A549 (cell line): ENCODE results near the gene TLK1. TPM values are rescaled to one million over a fixed set of nuclear protein-coding genes. Genes with fewer than 3 reads are reported as not detected.

Experiments used
- ATAC-seq, 2 experiments: fragments of 200-7000 bp in 1 of 2; fragments of >200 bp in 1 of 2; cut with Nextera tagmentation in 1 of 2; cut with Tn5 transposase in 1 of 2; 3 replicates each; pipeline versions ENCODE4 v1.8.0 to v1.9.1; 2018 to 2020; ENCODE audit warnings: mild to moderate bottlenecking in 1 of 2, moderate library complexity in 1 of 2
- CTCF ChIA-PET: fragments of 300-600 bp; sonication (Branson Sonifier 250); formaldehyde crosslinking; extraction: SDS; loops from one replicate; lab custom pipeline; 2021; ENCODE audit warnings: antibody characterized with exemption, inconsistent platforms; lab: Yijun Ruan, JAX
- POLR2A ChIA-PET: fragments of 350-600 bp; formaldehyde crosslinking; extraction: SDS; loops from one replicate; lab custom pipeline; 2021; ENCODE audit warnings: antibody characterized with exemption, inconsistent platforms; lab: Yijun Ruan, JAX
- DNase-seq, 2 experiments: peaks; one replicate each; pipeline versions ENCODE4 v3.0.0 to v3.0.0-alpha.2; 2011 to 2016; ENCODE audit warnings: low read depth in 1 of 2, low spot score in 1 of 2
- FAIRE-seq: peaks from 2 replicates; lab custom pipeline; 2011; peaks lifted over from hg19 to GRCh38; lab: Jason Lieb, UNC
- H3K27ac ChIP-seq, 2 experiments: fragments of >200 bp; sonication (Bioruptor Twin); formaldehyde crosslinking; 3 replicates each; pipeline ENCODE4 v1.5.1; 2016 to 2017
- H3K4me1 ChIP-seq: fragments of >200 bp; sonication (Bioruptor Twin); formaldehyde crosslinking; 3 replicates; pipeline ENCODE4 v1.6.1; 2016
- H3K4me2 ChIP-seq: fragments of >200 bp; sonication (Bioruptor Twin); formaldehyde crosslinking; 3 replicates; pipeline ENCODE4 v1.6.1; 2016
- H3K4me3 ChIP-seq: fragments of >200 bp; sonication (Bioruptor Twin); formaldehyde crosslinking; 3 replicates; pipeline ENCODE4 v1.5.1; 2016
- H3K9me3 ChIP-seq: fragments of >200 bp; sonication (Bioruptor Twin); formaldehyde crosslinking; 3 replicates; pipeline ENCODE4 v1.6.1; 2016
- BHLHE40 ChIP-seq: IDR thresholded peaks from 2 replicates; pipeline ENCODE4 v1.6.1; 2012; ENCODE audit warnings: low read depth, low read length, inconsistent platforms
- ESRRA ChIP-seq: fragments of 150-350 bp; IDR thresholded peaks from 2 replicates; pipeline ENCODE4 v1.6.1; 2014; ENCODE audit warnings: mild to moderate bottlenecking, low read length, borderline replicate concordance
- HOXB13 ChIP-seq: fragments of 250-450 bp; sonication (Bioruptor Pico); IDR thresholded peaks from 2 replicates; pipeline ENCODE4 v1.5.0; 2020; ENCODE audit warnings: low read depth, mild to moderate bottlenecking, moderate library complexity
- JUN ChIP-seq, 2 experiments: fragments of >200 bp; sonication (Bioruptor Twin); formaldehyde crosslinking; IDR thresholded peaks; 2 replicates in 1 of 2; 3 replicates in 1 of 2; pipeline ENCODE4 v1.6.1; 2016 to 2017
- KDM1A ChIP-seq: fragments of 200-600 bp; sonication (generic); IDR thresholded peaks from 2 replicates; pipeline ENCODE4 v1.6.1; 2016; ENCODE audit warnings: low read depth, mild to moderate bottlenecking
- KDM5A ChIP-seq: fragments of 200-600 bp; sonication (generic); IDR thresholded peaks from 2 replicates; pipeline ENCODE4 v1.6.1; 2016; ENCODE audit warnings: antibody characterized with exemption, mild to moderate bottlenecking
- MAZ ChIP-seq: fragments of 150-350 bp; IDR thresholded peaks from 2 replicates; pipeline ENCODE4 v1.6.1; 2014; ENCODE audit warnings: antibody characterized with exemption, low read depth, low read length, borderline replicate concordance
- MYC ChIP-seq: IDR thresholded peaks from 2 replicates; pipeline ENCODE4 v1.6.1; 2012; ENCODE audit warnings: mild to moderate bottlenecking, inconsistent platforms, low read length, improper control_type of control experiment, borderline replicate concordance
- NR3C1 ChIP-seq: fragments of >200 bp; sonication (Bioruptor Twin); formaldehyde crosslinking; IDR thresholded peaks from 3 replicates; pipeline ENCODE4 v1.6.1; 2017
- PHF8 ChIP-seq: fragments of 200-600 bp; sonication (generic); IDR thresholded peaks from 2 replicates; pipeline ENCODE4 v1.6.1; 2016; ENCODE audit warnings: low read depth, mild to moderate bottlenecking, antibody characterized with exemption, moderate library complexity, borderline replicate concordance
- POLR2AphosphoS2 ChIP-seq: conservative IDR thresholded peaks from 2 replicates; pipeline ENCODE4 v1.6.1; 2012; ENCODE audit warnings: low read length, improper control_type of control experiment, inconsistent platforms
- RAD21 ChIP-seq, 2 experiments: fragments of >200 bp in 1 of 2; sonication (Bioruptor Twin) in 1 of 2; formaldehyde crosslinking in 1 of 2; IDR thresholded peaks in 1 of 2; conservative IDR thresholded peaks in 1 of 2; 2 replicates in 1 of 2; 3 replicates in 1 of 2; pipeline ENCODE4 v1.6.1; 2012 to 2018; ENCODE audit warnings: inconsistent platforms in 1 of 2
- RARB ChIP-seq: fragments of 250-450 bp; sonication (Bioruptor Pico); IDR thresholded peaks from 2 replicates; pipeline ENCODE4 v1.8.0; 2021; ENCODE audit warnings: mild to moderate bottlenecking, moderate library complexity
- RNF2 ChIP-seq: fragments of 200-600 bp; sonication (generic); IDR thresholded peaks from 2 replicates; pipeline ENCODE4 v1.6.1; 2016; ENCODE audit warnings: low read depth, mild to moderate bottlenecking, antibody characterized with exemption, moderate library complexity, borderline replicate concordance
- SREBF2 ChIP-seq: fragments of 450-650 bp; IDR thresholded peaks from 2 replicates; pipeline ENCODE4 v1.6.1; 2014; ENCODE audit warnings: mild to moderate bottlenecking, moderate library complexity
- TFCP2L1 ChIP-seq: fragments of 250-450 bp; sonication (Bioruptor Pico); IDR thresholded peaks from 2 replicates; pipeline ENCODE4 v1.5.0; 2021; ENCODE audit warnings: mild to moderate bottlenecking
- TP53 ChIP-seq: fragments of 250-450 bp; sonication (Bioruptor Pico); IDR thresholded peaks from 2 replicates; pipeline ENCODE4 v1.5.0; 2021; ENCODE audit warnings: mild to moderate bottlenecking, moderate library complexity
- ZSCAN20 ChIP-seq: fragments of 250-450 bp; sonication (Bioruptor Pico); IDR thresholded peaks from 2 replicates; pipeline ENCODE4 v1.8.0; 2022; ENCODE audit warnings: mild to moderate bottlenecking, moderate library complexity
- WGBS: methylation state at CpG from one replicate; pipeline ENCODE4 v1.1.6; 2017; ENCODE audit errors: missing lambda C conversion rate; 5-methylcytosine and 5-hydroxymethylcytosine counted together
- polyA plus RNA-seq, 4 experiments: library from polyadenylated mRNA; depleted of rRNA in 3 of 4; stranded (reverse); fragments of >200 nt; fragmentation: RNase III in 1 of 4; extraction: RNeasy Plus Mini Kit Qiagen cat#74134 plus additional on column Dnase treatment in 1 of 4; gene quantifications; 2 replicates in 3 of 4; 3 replicates in 1 of 4; pipeline ENCODE4 v1.2.3, GENCODE V29; 2011 to 2017
- TF ChIP-seq, protein P1 (sequence below): fragments of 250-450 bp; sonication (Bioruptor Pico); IDR thresholded peaks from 2 replicates; pipeline ENCODE4 v1.5.0; 2021; ENCODE audit warnings: mild to moderate bottlenecking, moderate library complexity, borderline replicate concordance
- TF ChIP-seq, protein P2 (sequence below): fragments of 150-350 bp; IDR thresholded peaks from 2 replicates; pipeline ENCODE4 v1.6.1; 2014; ENCODE audit warnings: low read depth, mild to moderate bottlenecking, low read length
- TF ChIP-seq, protein P3 (sequence below): fragments of 250-450 bp; sonication (Bioruptor Pico); IDR thresholded peaks from 2 replicates; pipeline ENCODE4 v1.5.0; 2020; ENCODE audit warnings: low read depth, mild to moderate bottlenecking, moderate library complexity

The TLK1 gene
- polyA plus RNA-seq, 2 of the 4 experiments (the other 2 are of a cell fraction) = 16.9 to 28.9 TPM

DNA sequence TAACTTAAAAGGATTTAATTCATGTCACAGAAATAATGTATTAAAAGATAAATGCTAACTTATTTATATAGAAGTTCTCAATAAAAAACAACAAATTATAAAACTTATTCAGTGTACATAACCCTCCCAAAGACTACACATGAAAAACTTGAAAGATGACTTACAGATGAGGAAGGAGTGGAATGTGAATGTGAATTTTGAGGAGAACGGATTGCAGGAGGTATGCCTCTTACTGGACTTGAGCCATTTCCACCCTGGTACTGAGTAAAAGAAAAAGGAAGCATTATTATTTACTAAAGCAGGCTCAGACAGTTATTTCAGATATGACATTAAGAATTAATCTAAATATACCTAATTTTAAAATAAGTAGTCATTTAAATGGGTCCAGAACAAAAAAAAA is 104.4 kb downstream of the TLK1 start:
- FAIRE-seq (no peak), ATAC-seq (no peak), DNase-seq (no peak)
- no peak overlapping the region for H3K4me2 ChIP-seq
- POLR2A ChIA-PET = no interaction called here
- 77% methylated on average over 1 of the region's 1 CpG for WGBS
- TF ChIP-seq, protein P1, sequence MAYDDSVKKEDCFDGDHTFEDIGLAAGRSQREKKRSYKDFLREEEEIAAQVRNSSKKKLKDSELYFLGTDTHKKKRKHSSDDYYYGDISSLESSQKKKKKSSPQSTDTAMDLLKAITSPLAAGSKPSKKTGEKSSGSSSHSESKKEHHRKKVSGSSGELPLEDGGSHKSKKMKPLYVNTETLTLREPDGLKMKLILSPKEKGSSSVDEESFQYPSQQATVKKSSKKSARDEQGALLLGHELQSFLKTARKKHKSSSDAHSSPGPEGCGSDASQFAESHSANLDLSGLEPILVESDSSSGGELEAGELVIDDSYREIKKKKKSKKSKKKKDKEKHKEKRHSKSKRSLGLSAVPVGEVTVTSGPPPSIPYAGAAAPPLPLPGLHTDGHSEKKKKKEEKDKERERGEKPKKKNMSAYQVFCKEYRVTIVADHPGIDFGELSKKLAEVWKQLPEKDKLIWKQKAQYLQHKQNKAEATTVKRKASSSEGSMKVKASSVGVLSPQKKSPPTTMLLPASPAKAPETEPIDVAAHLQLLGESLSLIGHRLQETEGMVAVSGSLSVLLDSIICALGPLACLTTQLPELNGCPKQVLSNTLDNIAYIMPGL (CRISPR knock-in tag) = no peak
- no peak for TF ChIP-seq POLR2AphosphoS2
- TF ChIP-seq ESRRA = no peak
- no peak for TF ChIP-seq TFCP2L1
- no peak for TF ChIP-seq JUN (IDR thresholded peaks at IDR 0.05)
- no peak for TF ChIP-seq TP53 (CRISPR knock-in tag)
- no peak for TF ChIP-seq KDM5A
- no peak for TF ChIP-seq RNF2
- TF ChIP-seq NR3C1 = no peak
- TF ChIP-seq, protein P2, sequence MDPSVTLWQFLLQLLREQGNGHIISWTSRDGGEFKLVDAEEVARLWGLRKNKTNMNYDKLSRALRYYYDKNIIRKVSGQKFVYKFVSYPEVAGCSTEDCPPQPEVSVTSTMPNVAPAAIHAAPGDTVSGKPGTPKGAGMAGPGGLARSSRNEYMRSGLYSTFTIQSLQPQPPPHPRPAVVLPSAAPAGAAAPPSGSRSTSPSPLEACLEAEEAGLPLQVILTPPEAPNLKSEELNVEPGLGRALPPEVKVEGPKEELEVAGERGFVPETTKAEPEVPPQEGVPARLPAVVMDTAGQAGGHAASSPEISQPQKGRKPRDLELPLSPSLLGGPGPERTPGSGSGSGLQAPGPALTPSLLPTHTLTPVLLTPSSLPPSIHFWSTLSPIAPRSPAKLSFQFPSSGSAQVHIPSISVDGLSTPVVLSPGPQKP = no peak
- TF ChIP-seq, protein P3, sequence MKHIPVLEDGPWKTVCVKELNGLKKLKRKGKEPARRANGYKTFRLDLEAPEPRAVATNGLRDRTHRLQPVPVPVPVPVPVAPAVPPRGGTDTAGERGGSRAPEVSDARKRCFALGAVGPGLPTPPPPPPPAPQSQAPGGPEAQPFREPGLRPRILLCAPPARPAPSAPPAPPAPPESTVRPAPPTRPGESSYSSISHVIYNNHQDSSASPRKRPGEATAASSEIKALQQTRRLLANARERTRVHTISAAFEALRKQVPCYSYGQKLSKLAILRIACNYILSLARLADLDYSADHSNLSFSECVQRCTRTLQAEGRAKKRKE (CRISPR knock-in tag) = no peak
- TF ChIP-seq PHF8 = no peak
- no peak for TF ChIP-seq RAD21 (conservative IDR thresholded peaks at IDR 0.05 in 1 of 2, IDR thresholded peaks at IDR 0.05 in 1 of 2)
- TF ChIP-seq RARB = no peak
- TF ChIP-seq BHLHE40 = no peak
- TF ChIP-seq SREBF2 = no peak
- no peak overlapping the region for H3K27ac ChIP-seq
- H3K4me1 ChIP-seq = no peaks in the 10 kb centered on the region
- H3K4me3 ChIP-seq = no peak overlapping the region
- no peaks in the 10 kb centered on the region for H3K9me3 ChIP-seq
- CTCF ChIA-PET = no interaction called here

DNA sequence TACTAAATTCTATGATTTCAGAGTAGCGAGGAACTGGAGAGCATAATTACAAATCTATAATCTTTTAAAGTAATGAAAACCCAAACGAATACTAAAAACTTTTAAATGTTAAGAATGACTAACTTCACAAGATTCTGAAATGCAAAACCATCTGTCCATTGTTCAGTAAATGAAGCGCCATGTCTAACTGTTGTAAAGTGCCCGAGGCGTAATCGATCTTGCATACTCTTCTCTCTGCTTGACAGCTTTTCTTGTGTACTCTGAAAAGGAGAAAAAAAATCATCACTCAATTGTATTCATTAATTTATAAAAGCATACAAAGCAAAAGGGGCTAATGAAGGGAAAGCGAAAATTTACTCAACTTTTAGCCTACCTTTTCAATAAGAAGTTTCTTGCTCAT is 111.0 kb downstream of the TLK1 start:
- Histone ChIP-seq H3K4me1 (no peaks in the 10 kb centered on the region), H3K4me2 (no peak overlapping the region), H3K4me3 (no peak overlapping the region), H3K9me3 (no peaks in the 10 kb centered on the region), H3K27ac (no peak overlapping the region)
- 96% methylated on average over 7 of the region's 7 CpGs for WGBS
- DNase-seq (no peak), ATAC-seq (no peak), FAIRE-seq (no peak)
- TF ChIP-seq BHLHE40 (no peak), RNF2 (no peak), MYC (no peak), MAZ (no peak), SREBF2 (no peak), ESRRA (no peak), RAD21 (conservative IDR thresholded peaks at IDR 0.05 in 1 of 2, IDR thresholded peaks at IDR 0.05 in 1 of 2) (no peak), HOXB13 (CRISPR knock-in tag) (no peak), ZSCAN20 (CRISPR knock-in tag) (no peak), KDM1A (no peak), RARB (no peak)
- TF ChIP-seq, protein P1 (CRISPR knock-in tag) = no peak
- CTCF ChIA-PET = no interaction called here
- POLR2A ChIA-PET = no interaction called here
